ENCODE measurements around the gene MTHFSD. TPM values are rescaled to one million over a fixed set of nuclear protein-coding genes. Genes with fewer than 3 reads are reported as not detected.

Gene MTHFSD
- total and polyA plus RNA-seq, 10 of the 15 experiments (the other 5 are each of a cell fraction or from before 2014, with no cell fraction given): 2.2 to 24.5 (median 18.1) TPM

GRCh38 chr16:86578611-86579267, 23.7 kb upstream of the MTHFSD start:
- CTCF ChIA-PET: no interaction called here
- no peaks in the 10 kb centered on the region for H3K4me1 ChIP-seq (ENCODE audit: control insufficient read depth, insufficient read depth, low read length)
- H3K27me3 ChIP-seq (replicated peaks in 1 of 2; ENCODE audit: control insufficient read depth in 2 of 2, insufficient read depth in 2 of 2, low read length in 1 of 2): peaks cover 0 to 4% of the 10 kb centered on the region in 2 experiments; a peak in 3 of 4 replicates
- BruUV-seq (replicated peaks): no TSS peak
- H3K9ac ChIP-seq (ENCODE audit: control insufficient read depth, insufficient read depth, low read length): no peak overlapping the region
- no peak overlapping the region for H3K4me3 ChIP-seq
- RAD21 ChIA-PET (ENCODE audit: unreplicated experiment): no interaction called here
- no peak for TF ChIP-seq ZNF592 (IDR thresholded peaks at IDR 0.05)
- no peak for TF ChIP-seq SIN3A (IDR thresholded peaks at IDR 0.05; ENCODE audit: low read depth, low read length)
- no peak for TF ChIP-seq SRF (IDR thresholded peaks at IDR 0.05; ENCODE audit: low read depth in 2 of 2, low read length in 2 of 2)
- TF ChIP-seq BCLAF1 (IDR thresholded peaks at IDR 0.05): no peak
- TF ChIP-seq IRF4 (IDR thresholded peaks at IDR 0.05; ENCODE audit: low read depth, low read length): no peak
- no peak for TF ChIP-seq RUNX3 (IDR thresholded peaks at IDR 0.05; ENCODE audit: low read length)
- no peak for TF ChIP-seq E2F4 (IDR thresholded peaks at IDR 0.05; ENCODE audit: low read depth, low read length)
- TF ChIP-seq MTA2 (IDR thresholded peaks at IDR 0.05; ENCODE audit: low read depth): no peak
- TF ChIP-seq PRDM15 (CRISPR knock-in tag; IDR thresholded peaks at IDR 0.05): no peak
- H2AFZ ChIP-seq (ENCODE audit: control insufficient read depth, low read depth, low read length): no peak overlapping the region
- no peaks in the 10 kb centered on the region for H3K79me2 ChIP-seq (ENCODE audit: control insufficient read depth, insufficient read depth, low read length)
- in situ Hi-C loops (cut with MboI) (no loop called here), intact Hi-C loops (cut with micrococcal nuclease; ENCODE audit: unreplicated experiment) (no loop called here)
- DNase-seq (ENCODE audit: low read depth, low spot score) (no peak), ATAC-seq (peak; percentile 14; the same call in 1 of the 3 replicates), FAIRE-seq (no peak)
- H3K9me3 ChIP-seq (replicated peaks; ENCODE audit: control insufficient read depth, insufficient read depth, low read length): no peaks in the 10 kb centered on the region
- no peak overlapping the region for H3K27ac ChIP-seq (ENCODE audit: control insufficient read depth, insufficient read depth)
- no peak overlapping the region for H3K4me2 ChIP-seq (ENCODE audit: control insufficient read depth, insufficient read depth)
- SMC1A ChIA-PET (ENCODE audit: uncharacterized antibody, unreplicated experiment): no interaction called here
- no peaks in the 10 kb centered on the region for H3K36me3 ChIP-seq (ENCODE audit: control insufficient read depth in 2 of 2, insufficient read depth in 2 of 2, low read length in 1 of 2)
- WGBS (ENCODE audit: insufficient coverage, insufficient replicate concordance, low lambda C conversion rate, missing lambda C conversion rate): 21% methylated on average over 64 of the region's 69 CpGs
- POLR2A ChIA-PET: no interaction called here
- H4K20me1 ChIP-seq (ENCODE audit: control insufficient read depth, insufficient read depth): no peaks in the 10 kb centered on the region

Measured in GM12878 (cell line).